ENCODE measurements around the gene LPCAT3. TPM values are rescaled to one million over a fixed set of nuclear protein-coding genes. Genes with fewer than 3 reads are reported as not detected.

Gene LPCAT3
- total and polyA plus RNA-seq, 2 of the 13 experiments (the other 11 are each of a cell fraction or from before 2014, with no cell fraction given) = 44.5 to 64.3 TPM

- TF ChIP-seq ZBTB34 (CRISPR knock-in tag; IDR thresholded peaks at IDR 0.05) (peak; percentile 30; the same call in 1 of the 2 replicates), ATF1 (CRISPR knock-in tag; IDR thresholded peaks at IDR 0.05) (peak; percentile 93), ZSCAN12 (CRISPR knock-in tag; IDR thresholded peaks at IDR 0.05) (peak; percentile 70; the same call in 1 of the 2 replicates), ZNF17 (CRISPR knock-in tag; IDR thresholded peaks at IDR 0.05) (no peak), E2F2 (CRISPR knock-in tag; IDR thresholded peaks at IDR 0.05; ENCODE audit: borderline replicate concordance) (peak; percentile 32; the same call in 1 of the 2 replicates), ZNF83 (CRISPR knock-in tag; IDR thresholded peaks at IDR 0.05; ENCODE audit: borderline replicate concordance) (0 out of 2 replicates have a peak, but pooled peaks have one; percentile 75), SOX13 (IDR thresholded peaks at IDR 0.05) (no peak), SOX13 (CRISPR knock-in tag; conservative IDR thresholded peaks at IDR 0.05 in 1 of 2, IDR thresholded peaks at IDR 0.05 in 1 of 2) (peak in 1 of 2 experiments; percentile 72; a peak in 2 of 4 replicates), NFKBIZ (CRISPR knock-in tag; IDR thresholded peaks at IDR 0.05) (peak; percentile 56; the same call in 1 of the 2 replicates), LCORL (IDR thresholded peaks at IDR 0.05) (no peak), LCORL (CRISPR knock-in tag; IDR thresholded peaks at IDR 0.05) (peak; percentile 88), TFDP2 (CRISPR knock-in tag; IDR thresholded peaks at IDR 0.05) (peak; percentile 94), KLF16 (CRISPR knock-in tag; IDR thresholded peaks at IDR 0.05) (peak in 1 of 2 experiments; percentile 95; a peak in 2 of 4 replicates), MNT (IDR thresholded peaks at IDR 0.05) (peak; percentile 60), GLMP (CRISPR knock-in tag; IDR thresholded peaks at IDR 0.05; ENCODE audit: borderline replicate concordance) (no peak), STAT6 (CRISPR knock-in tag; IDR thresholded peaks at IDR 0.05; ENCODE audit: borderline replicate concordance) (peak; percentile 92; the same call in 1 of the 2 replicates), ISL2 (CRISPR knock-in tag; IDR thresholded peaks at IDR 0.05) (no peak)
Measured at GRCh38 chr12:6937481-6938352, 80.6 kb downstream of the LPCAT3 start (continued).

All from HepG2 (cell line).